Ishikawa (cell line): ENCODE measurements around the gene FYB2.

ENCODE experiments used
- CEBPB ChIP-seq: IDR thresholded peaks from 2 replicates; pipeline ENCODE4 v1.6.1; 2012
- EP300 ChIP-seq: IDR thresholded peaks from 2 replicates; pipeline ENCODE4 v1.6.1; 2012; ENCODE audit warnings: borderline replicate concordance
- FOXM1 ChIP-seq: IDR thresholded peaks from 2 replicates; pipeline ENCODE4 v1.6.1; 2012; ENCODE audit warnings: low read depth, borderline replicate concordance
- NFIC ChIP-seq: IDR thresholded peaks from 2 replicates; pipeline ENCODE4 v1.6.1; 2012
- TAF1 ChIP-seq: IDR thresholded peaks from 2 replicates; pipeline ENCODE4 v1.6.1; 2012; ENCODE audit warnings: low read depth, mild to moderate bottlenecking
- TEAD4 ChIP-seq: IDR thresholded peaks from 2 replicates; pipeline ENCODE4 v1.6.1; 2012
- USF1 ChIP-seq: IDR thresholded peaks from 2 replicates; pipeline ENCODE4 v1.6.1; 2012
- TF ChIP-seq, protein P1 (sequence below): IDR thresholded peaks from 2 replicates; pipeline ENCODE4 v1.6.1; 2012; ENCODE audit warnings: low read depth, mild to moderate bottlenecking

DNA sequence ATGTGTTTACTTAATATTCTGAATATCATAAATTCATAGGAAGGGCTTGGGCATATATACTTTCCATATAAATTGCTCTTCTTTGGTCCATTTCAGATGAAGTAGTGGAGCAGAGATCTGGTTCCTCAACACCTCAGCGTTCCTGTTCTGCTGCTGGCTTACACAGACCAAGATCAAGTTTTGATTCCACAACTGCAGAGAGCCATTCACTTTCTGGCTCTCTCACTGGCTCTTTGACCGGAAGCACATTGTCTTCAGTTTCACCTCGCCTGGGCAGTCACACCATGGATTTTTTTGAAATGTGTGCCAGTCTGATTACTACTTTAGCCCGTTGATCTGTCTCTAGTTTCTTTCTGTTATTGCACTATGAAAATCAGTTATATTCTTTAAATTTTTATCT, 111.8 kb downstream of the FYB2 start:
- TF ChIP-seq EP300 = no peak
- no peak for TF ChIP-seq USF1
- TF ChIP-seq TEAD4 = no peak
- TF ChIP-seq FOXM1 = no peak
- TF ChIP-seq NFIC = no peak
- TF ChIP-seq TAF1 = no peak
- TF ChIP-seq, protein P1, sequence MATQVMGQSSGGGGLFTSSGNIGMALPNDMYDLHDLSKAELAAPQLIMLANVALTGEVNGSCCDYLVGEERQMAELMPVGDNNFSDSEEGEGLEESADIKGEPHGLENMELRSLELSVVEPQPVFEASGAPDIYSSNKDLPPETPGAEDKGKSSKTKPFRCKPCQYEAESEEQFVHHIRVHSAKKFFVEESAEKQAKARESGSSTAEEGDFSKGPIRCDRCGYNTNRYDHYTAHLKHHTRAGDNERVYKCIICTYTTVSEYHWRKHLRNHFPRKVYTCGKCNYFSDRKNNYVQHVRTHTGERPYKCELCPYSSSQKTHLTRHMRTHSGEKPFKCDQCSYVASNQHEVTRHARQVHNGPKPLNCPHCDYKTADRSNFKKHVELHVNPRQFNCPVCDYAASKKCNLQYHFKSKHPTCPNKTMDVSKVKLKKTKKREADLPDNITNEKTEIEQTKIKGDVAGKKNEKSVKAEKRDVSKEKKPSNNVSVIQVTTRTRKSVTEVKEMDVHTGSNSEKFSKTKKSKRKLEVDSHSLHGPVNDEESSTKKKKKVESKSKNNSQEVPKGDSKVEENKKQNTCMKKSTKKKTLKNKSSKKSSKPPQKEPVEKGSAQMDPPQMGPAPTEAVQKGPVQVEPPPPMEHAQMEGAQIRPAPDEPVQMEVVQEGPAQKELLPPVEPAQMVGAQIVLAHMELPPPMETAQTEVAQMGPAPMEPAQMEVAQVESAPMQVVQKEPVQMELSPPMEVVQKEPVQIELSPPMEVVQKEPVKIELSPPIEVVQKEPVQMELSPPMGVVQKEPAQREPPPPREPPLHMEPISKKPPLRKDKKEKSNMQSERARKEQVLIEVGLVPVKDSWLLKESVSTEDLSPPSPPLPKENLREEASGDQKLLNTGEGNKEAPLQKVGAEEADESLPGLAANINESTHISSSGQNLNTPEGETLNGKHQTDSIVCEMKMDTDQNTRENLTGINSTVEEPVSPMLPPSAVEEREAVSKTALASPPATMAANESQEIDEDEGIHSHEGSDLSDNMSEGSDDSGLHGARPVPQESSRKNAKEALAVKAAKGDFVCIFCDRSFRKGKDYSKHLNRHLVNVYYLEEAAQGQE = no peak
- TF ChIP-seq CEBPB = no peak
